GM23338 (cell line): ENCODE data around the gene PGBD5. TPM values are rescaled to one million over a fixed set of nuclear protein-coding genes. Genes with fewer than 3 reads are reported as not detected.

Experiments used
- ATAC-seq: fragments of 200-7000 bp; cut with Tn5 transposase; 3 replicates; pipeline ENCODE4 v1.9.1; 2020
- DNase-seq: peaks from one replicate; pipeline ENCODE4 v3.0.0-alpha.2; 2015; ENCODE audit warnings: low spot score
- H2AFZ ChIP-seq: fragments of 200-600 bp; sonication (generic); 2 replicates; pipeline ENCODE4 v1.8.0; 2016; ENCODE audit warnings: antibody characterized with exemption, mild to moderate bottlenecking, moderate library complexity
- H3F3A ChIP-seq: fragments of 200-600 bp; sonication (generic); replicated peaks from 2 replicates; pipeline ENCODE4 v1.8.0; 2017; ENCODE audit warnings: antibody characterized with exemption, mixed run types, low read depth
- H3K27ac ChIP-seq: fragments of 200-600 bp; sonication (generic); 2 replicates; pipeline ENCODE4 v1.6.1; 2016; ENCODE audit warnings: low read depth
- H3K27me3 ChIP-seq: fragments of 200-600 bp; sonication (generic); 2 replicates; pipeline ENCODE4 v1.8.0; 2016; ENCODE audit warnings: mild to moderate bottlenecking, mixed run types, moderate library complexity; ENCODE audit not compliant: insufficient read depth
- H3K36me3 ChIP-seq: fragments of 200-600 bp; sonication (generic); 2 replicates; pipeline ENCODE4 v1.8.0; 2016; ENCODE audit warnings: mild to moderate bottlenecking; ENCODE audit not compliant: insufficient read depth
- H3K4me1 ChIP-seq: fragments of 200-600 bp; sonication (generic); 2 replicates; pipeline ENCODE4 v1.8.0; 2016; ENCODE audit warnings: mild to moderate bottlenecking, moderate library complexity; ENCODE audit not compliant: insufficient read depth
- H3K4me2 ChIP-seq: fragments of 200-600 bp; sonication (generic); 2 replicates; pipeline ENCODE4 v1.7.1; 2017; ENCODE audit warnings: mixed run types
- H3K4me3 ChIP-seq: fragments of 200-600 bp; sonication (generic); 2 replicates; pipeline ENCODE4 v1.6.1; 2016; ENCODE audit warnings: mixed run types
- H3K79me2 ChIP-seq: fragments of 200-600 bp; sonication (generic); replicated peaks from 2 replicates; pipeline ENCODE4 v1.8.0; 2017; ENCODE audit warnings: mild to moderate bottlenecking; ENCODE audit not compliant: insufficient read depth
- H3K9me2 ChIP-seq: fragments of 200-600 bp; sonication (generic); 2 replicates; pipeline ENCODE4 v1.8.0; 2017; ENCODE audit not compliant: insufficient read depth
- H4K20me1 ChIP-seq: fragments of 200-600 bp; sonication (generic); replicated peaks from 2 replicates; pipeline ENCODE4 v1.8.0; 2017; ENCODE audit warnings: mild to moderate bottlenecking; ENCODE audit not compliant: insufficient read depth
- H3K27ac Mint-ChIP-seq: 2 replicates; pipeline ENCODE4 v1.8.0; 2020; ENCODE audit warnings: inconsistent platforms, mild to moderate bottlenecking, moderate library complexity, mixed read lengths
- H3K27me3 Mint-ChIP-seq: 3 replicates; pipeline ENCODE4 v1.8.0; 2022; ENCODE audit warnings: low read depth, mild to moderate bottlenecking, moderate library complexity, mixed read lengths, inconsistent platforms; ENCODE audit not compliant: insufficient read depth, poor library complexity
- H3K36me3 Mint-ChIP-seq: 3 replicates; pipeline ENCODE4 v1.8.0; 2021; ENCODE audit warnings: low read depth, mild to moderate bottlenecking, inconsistent platforms, moderate library complexity, mixed read lengths
- H3K4me1 Mint-ChIP-seq: 3 replicates; pipeline ENCODE4 v1.8.0; 2020; ENCODE audit warnings: mild to moderate bottlenecking, inconsistent platforms, mixed read lengths
- H3K4me3 Mint-ChIP-seq: 3 replicates; pipeline ENCODE4 v1.8.0; 2021; ENCODE audit warnings: moderate library complexity, mild to moderate bottlenecking, inconsistent platforms, mixed read lengths
- H3K9me3 Mint-ChIP-seq: 3 replicates; pipeline ENCODE4 v1.8.0; 2020; ENCODE audit warnings: moderate library complexity, mild to moderate bottlenecking, inconsistent platforms, mixed read lengths
- ETS1 ChIP-seq: IDR thresholded peaks from 2 replicates; pipeline ENCODE4 v1.6.1; 2016; ENCODE audit warnings: antibody characterized with exemption
- EZH2 ChIP-seq: fragments of 200-600 bp; sonication (generic); IDR thresholded peaks from one replicate; pipeline ENCODE4 v1.8.0; 2017; ENCODE audit warnings: antibody characterized with exemption, mild to moderate bottlenecking, low read depth; ENCODE audit not compliant: unreplicated experiment
- NANOG ChIP-seq: IDR thresholded peaks from 2 replicates; pipeline ENCODE4 v1.6.1; 2016; ENCODE audit warnings: antibody characterized with exemption, borderline replicate concordance
- STAT1 ChIP-seq: IDR thresholded peaks from one replicate; pipeline ENCODE4 v1.6.1; 2016; ENCODE audit warnings: antibody characterized with exemption; ENCODE audit not compliant: unreplicated experiment
- ZNF462 ChIP-seq: fragments of 250-450 bp; sonication (Bioruptor Pico); IDR thresholded peaks from 2 replicates; pipeline ENCODE4 v1.5.0; 2020; ENCODE audit warnings: mild to moderate bottlenecking, moderate library complexity
- polyA plus RNA-seq: library from polyadenylated mRNA; unstranded; fragments of >200 nt; fragmentation: Nextera tagmentation; extraction: Ambion mirVana; gene quantifications from 2 replicates; pipeline ENCODE4 v1.2.1, GENCODE V29; 2016
- total RNA-seq: library from RNA; depleted of rRNA; stranded (reverse); fragments of >200 nt; shearing (Covaris generic); gene quantifications from 2 replicates; pipeline ENCODE4 v1.2.3, GENCODE V29; 2014

Gene PGBD5
- total and polyA plus RNA-seq, 2 experiments from 2014 or later: 3.4 to 16.6 TPM

DNA sequence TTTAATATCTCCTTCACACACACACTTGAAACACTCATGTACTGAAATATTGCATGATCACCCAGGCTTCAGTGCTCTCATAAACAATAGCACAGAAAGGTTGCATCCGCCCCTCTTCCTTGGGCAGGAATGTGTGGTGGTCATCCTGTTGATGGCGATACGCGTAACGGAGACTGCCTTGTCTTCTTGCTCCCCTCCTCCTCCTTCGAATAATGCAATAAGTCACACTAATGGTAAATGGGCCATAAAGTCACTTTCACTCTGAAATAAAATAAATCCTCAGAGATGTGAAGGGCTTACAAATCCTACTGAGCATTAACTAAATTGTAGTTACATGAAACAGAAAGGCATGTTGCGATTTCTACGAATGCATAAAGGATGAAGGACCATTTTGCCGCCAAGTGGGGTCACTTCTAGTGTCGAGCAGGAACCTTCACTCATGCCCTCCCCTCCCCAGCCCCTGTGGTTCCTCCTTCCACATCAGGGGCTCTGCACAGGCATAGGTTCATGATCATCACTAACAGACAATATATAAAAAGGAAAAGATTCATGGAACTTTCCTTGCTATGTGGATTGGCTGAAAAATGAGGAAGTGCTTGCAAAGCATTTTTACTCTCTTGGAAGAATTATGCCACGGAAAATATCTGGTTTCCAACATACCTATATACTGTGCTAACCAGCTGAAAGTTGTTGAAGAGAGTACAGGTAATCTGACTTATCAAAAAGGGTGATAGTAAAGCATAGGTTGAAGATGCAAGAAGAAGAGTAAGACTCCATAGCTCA lies 1.2 kb upstream of the PGBD5 start:
- DNase-seq (peak; percentile 39), ATAC-seq (no peak)
- Histone ChIP-seq H2AFZ (peak overlapping the region; percentile 43; the same call in 1 of the 2 replicates), H3F3A (peaks cover 2% of the 10 kb centered on the region; the same call in 1 of the 2 replicates), H3K9me2 (no peaks in the 10 kb centered on the region), H3K4me3 (peak overlapping the region; percentile 62), H3K27ac (peak overlapping the region; percentile 80), H3K4me2 (peak overlapping the region; percentile 88), H3K4me1 (peaks cover 47% of the 10 kb centered on the region), H3K79me2 (peaks cover 31% of the 10 kb centered on the region), H3K36me3 (no peaks in the 10 kb centered on the region), H4K20me1 (peaks cover 16% of the 10 kb centered on the region), H3K27me3 (peaks cover 20% of the 10 kb centered on the region)
- TF ChIP-seq ETS1: no peak
- TF ChIP-seq NANOG: no peak
- TF ChIP-seq EZH2: no peak
- no peak for TF ChIP-seq STAT1
- peaks cover 55% of the 10 kb centered on the region for H3K4me1 Mint-ChIP-seq
- peak overlapping the region; percentile 76 for H3K4me3 Mint-ChIP-seq
- H3K27ac Mint-ChIP-seq: peak overlapping the region; percentile 61
- peaks cover 30% of the 10 kb centered on the region for H3K27me3 Mint-ChIP-seq
- H3K36me3 Mint-ChIP-seq: peaks cover 6% of the 10 kb centered on the region; the same call in 1 of the 3 replicates
- H3K9me3 Mint-ChIP-seq: no peaks in the 10 kb centered on the region; the same call in 2 of the 3 replicates

DNA sequence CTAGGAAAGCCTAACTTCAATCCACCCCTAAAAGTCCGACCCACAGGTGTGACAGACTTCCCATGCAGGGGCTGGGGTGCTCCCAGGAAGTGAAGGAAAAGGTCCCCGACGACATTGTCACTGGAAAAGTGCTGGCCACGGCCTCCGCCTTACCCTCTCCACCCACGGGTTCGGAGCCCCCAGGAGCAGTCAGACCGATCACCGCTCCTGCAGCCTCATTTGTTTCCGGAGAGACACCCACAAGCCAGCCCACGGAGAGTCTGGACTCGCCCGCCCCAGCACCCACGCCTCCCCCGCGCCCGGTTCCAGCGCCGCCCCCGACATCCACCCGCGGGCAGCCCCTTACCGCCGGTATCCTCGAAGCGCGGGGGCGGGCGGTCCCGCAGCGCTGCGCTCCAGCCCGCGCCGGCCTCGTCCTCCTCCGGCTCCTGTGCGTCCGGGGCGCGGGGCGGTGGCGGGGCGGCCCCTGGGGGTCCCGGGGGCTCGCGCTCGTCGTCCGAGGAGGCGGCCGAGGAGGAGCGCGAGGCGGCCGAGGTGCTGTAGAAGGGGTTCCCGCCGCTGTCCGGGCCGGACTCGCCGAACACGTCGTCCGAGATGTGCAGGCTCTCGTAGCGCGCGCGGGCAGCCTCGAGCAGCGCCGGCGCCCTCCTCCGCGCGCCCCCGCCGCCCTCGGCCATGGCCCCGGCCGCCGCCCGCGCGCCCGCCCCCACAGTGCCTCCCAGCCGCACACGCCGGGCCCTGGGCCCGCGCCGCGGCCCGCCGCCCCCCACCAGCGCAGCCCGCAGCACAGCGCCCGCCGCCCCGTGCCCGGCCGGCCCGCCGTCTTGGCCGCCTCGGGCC lies 660 bp downstream of the PGBD5 start:
- Histone ChIP-seq H3K27me3 (peaks cover 20% of the 10 kb centered on the region), H3K36me3 (no peaks in the 10 kb centered on the region), H3K9me2 (no peaks in the 10 kb centered on the region), H2AFZ (no peak overlapping the region), H4K20me1 (peaks cover 21% of the 10 kb centered on the region), H3K4me3 (peak overlapping the region; percentile 68), H3K79me2 (peaks cover 49% of the 10 kb centered on the region), H3F3A (peaks cover 2% of the 10 kb centered on the region; the same call in 1 of the 2 replicates), H3K27ac (no peak overlapping the region), H3K4me1 (peaks cover 59% of the 10 kb centered on the region), H3K4me2 (peak overlapping the region; percentile 94)
- no peak overlapping the region for H3K27ac Mint-ChIP-seq
- peaks cover under 1% of the 10 kb centered on the region; the same call in 2 of the 3 replicates for H3K9me3 Mint-ChIP-seq
- peak overlapping the region; percentile 89 for H3K4me3 Mint-ChIP-seq
- peak; percentile 38 for DNase-seq
- no peak; the same call in 2 of the 3 replicates for ATAC-seq
- H3K27me3 Mint-ChIP-seq: peaks cover 30% of the 10 kb centered on the region
- peaks cover 69% of the 10 kb centered on the region for H3K4me1 Mint-ChIP-seq
- H3K36me3 Mint-ChIP-seq: peaks cover 17% of the 10 kb centered on the region
- peak; percentile 29 for TF ChIP-seq EZH2
- no peak for TF ChIP-seq ZNF462 (CRISPR knock-in tag)
